HEK293T (cell line): Measurements from ENCODE around the gene CKS1B.
A peak's percentile ranks its signal among the peaks of the same experiment; 100 is the strongest.

ENCODE experiments used
- CTCF ChIA-PET: fragments of 350-600 bp; formaldehyde crosslinking; extraction: SDS; loops from one replicate; lab custom pipeline; 2021; ENCODE audit warnings: antibody characterized with exemption, inconsistent platforms; lab: Yijun Ruan, JAX
- POLR2A ChIA-PET: fragments of 350-600 bp; formaldehyde crosslinking; extraction: SDS; loops from one replicate; lab custom pipeline; 2020; ENCODE audit warnings: antibody characterized with exemption, inconsistent platforms; lab: Yijun Ruan, JAX
- DNase-seq: peaks from one replicate; pipeline ENCODE4 v3.0.0; 2012; ENCODE audit warnings: mixed read lengths; ENCODE audit errors: extremely low spot score
- ARNT ChIP-seq: fragments of 450-650 bp; IDR thresholded peaks from 2 replicates; pipeline ENCODE4 v1.6.1; 2017; ENCODE audit warnings: mild to moderate bottlenecking
- BHLHE40 ChIP-seq: fragments of 450-650 bp; IDR thresholded peaks from 2 replicates; pipeline ENCODE4 v1.6.1; 2016; ENCODE audit warnings: mild to moderate bottlenecking, moderate library complexity, borderline replicate concordance
- CTBP1 ChIP-seq: fragments of 450-650 bp; IDR thresholded peaks from 2 replicates; pipeline ENCODE4 v1.6.1; 2016; ENCODE audit warnings: borderline replicate concordance
- ELF4 ChIP-seq: fragments of 450-650 bp; IDR thresholded peaks from 2 replicates; pipeline ENCODE4 v1.6.1; 2017; ENCODE audit warnings: antibody characterized with exemption
- FOXA1 ChIP-seq: fragments of 450-650 bp; IDR thresholded peaks from 2 replicates; pipeline ENCODE4 v1.6.1; 2016; ENCODE audit warnings: mild to moderate bottlenecking
- FOXK2 ChIP-seq: fragments of 450-650 bp; IDR thresholded peaks from 2 replicates; pipeline ENCODE4 v1.6.1; 2016; ENCODE audit warnings: mild to moderate bottlenecking
- FOXM1 ChIP-seq: fragments of 450-650 bp; IDR thresholded peaks from 2 replicates; pipeline ENCODE4 v1.6.1; 2017; ENCODE audit warnings: mild to moderate bottlenecking, borderline replicate concordance
- HDGF ChIP-seq: fragments of 450-650 bp; IDR thresholded peaks from 2 replicates; pipeline ENCODE4 v1.6.1; 2017; ENCODE audit warnings: antibody characterized with exemption, borderline replicate concordance
- L3MBTL2 ChIP-seq: fragments of 450-650 bp; conservative IDR thresholded peaks from 2 replicates; pipeline ENCODE4 v1.6.1; 2016; ENCODE audit warnings: mild to moderate bottlenecking
- LEF1 ChIP-seq: fragments of 450-650 bp; IDR thresholded peaks from 2 replicates; pipeline ENCODE4 v1.6.1; 2017; ENCODE audit warnings: mild to moderate bottlenecking, borderline replicate concordance
- NFRKB ChIP-seq: fragments of 450-650 bp; IDR thresholded peaks from 2 replicates; pipeline ENCODE4 v1.6.1; 2016; ENCODE audit warnings: mild to moderate bottlenecking, moderate library complexity
- PKNOX1 ChIP-seq: fragments of 450-650 bp; IDR thresholded peaks from 2 replicates; pipeline ENCODE4 v1.6.1; 2016
- SP1 ChIP-seq: fragments of 450-650 bp; IDR thresholded peaks from 2 replicates; pipeline ENCODE4 v1.6.1; 2017
- SUZ12 ChIP-seq: fragments of 450-650 bp; IDR thresholded peaks from 2 replicates; pipeline ENCODE4 v1.6.1; 2016; ENCODE audit warnings: mild to moderate bottlenecking
- TARDBP ChIP-seq: fragments of 450-650 bp; IDR thresholded peaks from 2 replicates; pipeline ENCODE4 v1.6.1; 2016
- ZNF384 ChIP-seq: fragments of 450-650 bp; IDR thresholded peaks from 2 replicates; pipeline ENCODE4 v1.6.1; 2016

The CKS1B gene

DNA sequence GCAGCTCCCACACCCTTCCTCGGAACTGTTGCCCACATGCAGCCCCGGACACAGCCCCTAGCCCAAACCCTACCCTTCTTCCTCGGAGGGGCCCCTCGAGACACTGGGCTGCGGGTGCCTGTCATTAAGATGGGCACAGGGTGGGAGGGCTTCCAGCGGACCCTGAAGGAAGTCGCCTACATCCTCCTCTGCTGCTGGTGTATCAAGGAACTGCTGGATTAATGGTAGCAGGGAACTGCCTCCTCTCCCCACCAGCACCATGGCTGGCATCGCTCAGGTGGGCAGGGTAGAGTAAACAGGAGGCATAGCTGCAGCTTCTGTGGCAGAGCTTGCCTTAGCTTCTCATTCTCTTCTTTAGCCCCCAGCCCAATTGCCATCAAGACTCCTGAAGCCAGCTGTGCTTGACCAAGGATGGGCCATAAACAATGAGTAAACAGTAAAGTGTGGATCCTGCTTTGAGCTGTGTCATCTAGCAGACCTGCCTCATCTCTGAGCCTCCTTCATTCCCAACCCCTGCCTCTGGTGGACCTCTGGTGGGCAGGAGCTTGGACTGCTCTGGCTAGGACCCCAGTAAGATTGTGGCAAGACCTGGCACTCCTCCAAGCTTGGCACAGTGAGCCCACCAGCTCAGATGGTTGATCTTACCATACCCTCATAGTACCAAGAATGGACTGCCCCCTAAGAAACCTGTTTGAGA is 19.2 kb downstream of the CKS1B start, which contains the start of gene LENEP:
TSS of gene LENEP (plus strand) at position 15 of the 697 bp plus-strand sequence. CDS start at position 37, 22 bp downstream.
- ChIA-PET POLR2A (interaction anchor here (0.8 to 3.6 kb wide), 13 partner anchors 10 to 201 kb away, joined by 3 to 34 read pairs (median 4); partner anchors contain the start of genes ADAM15, CKS1B, EFNA4 and FLAD1), CTCF (interaction anchor here (1.5 to 7.8 kb wide), 5 partner anchors 10 to 68 kb away, joined by 3 to 45 read pairs (median 14); partner anchors contain the start of genes FLAD1 and PBXIP1)
- no peak for DNase-seq
- TF ChIP-seq L3MBTL2 (no peak), FOXK2 (no peak), PKNOX1 (no peak), LEF1 (no peak), SP1 (no peak), CTBP1 (no peak), ZNF384 (no peak), HDGF (no peak), FOXM1 (no peak)

DNA sequence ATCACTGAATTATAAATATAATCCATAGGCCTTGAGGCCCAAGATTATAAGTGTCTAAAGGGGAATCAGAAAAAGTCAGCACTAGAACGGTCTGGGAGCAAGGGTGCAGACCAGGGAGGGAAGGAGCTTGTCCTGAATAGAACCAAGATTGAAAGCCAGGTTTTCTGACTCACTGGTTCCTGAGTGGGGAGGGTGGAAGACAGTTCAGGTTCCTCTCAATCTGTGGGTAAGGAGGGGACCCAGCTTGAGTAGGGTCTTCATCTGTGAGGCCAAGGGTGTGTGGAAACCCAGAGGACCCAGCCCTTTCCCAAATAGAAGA is 19.7 kb downstream of the CKS1B start:
- TF ChIP-seq ELF4, result no peak
- TF ChIP-seq ARNT, result no peak
- no peak for TF ChIP-seq HDGF
- TF ChIP-seq PKNOX1, result no peak
- TF ChIP-seq FOXK2, result no peak
- ChIA-PET POLR2A (interaction anchor here (0.8 to 3.6 kb wide), 13 partner anchors 11 to 200 kb away, joined by 3 to 34 read pairs (median 4); partner anchors contain the start of genes ADAM15, CKS1B, EFNA4 and FLAD1), CTCF (interaction anchor here (1.5 to 7.8 kb wide), 6 partner anchors 11 to 67 kb away, joined by 3 to 45 read pairs (median 12); partner anchors contain the start of genes FLAD1 and PBXIP1)
- DNase-seq, result no peak

- no peak for DNase-seq
- ChIA-PET POLR2A (interaction anchor here (0.8 to 3.6 kb wide), 13 partner anchors 11 to 200 kb away, joined by 3 to 34 read pairs (median 4); partner anchors contain the start of genes ADAM15, CKS1B, EFNA4 and FLAD1), CTCF (interaction anchor here (0.6 to 7.8 kb wide), 6 partner anchors 11 to 664 kb away, joined by 3 to 45 read pairs (median 11); partner anchors contain the start of genes FLAD1 and PBXIP1)
- TF ChIP-seq L3MBTL2 (no peak), SUZ12 (no peak), TARDBP (no peak)
These were observed 20.1 kb downstream of the CKS1B start for GRCh38 chr1:154994591-154994990.

DNA sequence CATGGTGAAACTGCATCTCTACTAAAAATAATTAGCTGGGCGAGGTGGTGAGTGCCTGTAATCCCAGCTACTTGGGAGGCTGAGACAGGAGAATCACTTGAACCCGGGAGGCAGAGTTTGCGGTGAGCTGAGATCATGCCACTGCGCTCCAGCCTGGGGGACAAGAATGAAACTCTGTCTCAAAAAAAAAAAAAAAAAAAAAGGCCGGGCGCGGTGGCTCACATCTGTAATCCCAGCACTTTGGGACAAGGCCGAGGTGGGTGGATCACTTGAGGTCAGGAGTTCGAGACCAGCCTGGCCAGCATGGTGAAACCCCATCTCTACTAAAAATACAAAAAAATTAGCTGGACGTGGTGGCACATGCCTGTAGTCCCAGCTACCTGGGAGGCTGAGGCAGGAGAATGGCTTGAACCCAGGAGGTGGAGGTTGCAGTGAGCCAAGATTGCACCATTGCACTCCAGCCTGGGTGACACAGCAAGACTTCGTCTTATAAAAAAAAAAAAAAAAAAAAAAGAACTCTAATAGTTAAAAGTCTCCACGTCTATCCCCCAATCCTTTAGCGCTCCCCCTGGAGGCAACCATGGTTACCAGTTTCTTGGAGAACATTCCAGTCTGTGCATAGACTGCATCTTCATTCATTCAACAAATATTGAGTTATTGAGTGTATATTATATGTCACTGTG is 21.0 kb downstream of the CKS1B start:
- ChIA-PET POLR2A (interaction anchor here (1.3 to 3.6 kb wide), 5 partner anchors 12 to 34 kb away, joined by 4 to 34 read pairs (median 10); partner anchors contain the start of genes CKS1B, FLAD1 and PYGO2), CTCF (interaction anchor here (0.6 to 7.8 kb wide), 12 partner anchors 12 to 559 kb away, joined by 3 to 45 read pairs (median 6); partner anchors contain the start of genes FLAD1 and PBXIP1)
- peak; percentile 98 for TF ChIP-seq ZNF384
- peak; percentile 54 for DNase-seq

- CTCF ChIA-PET, result interaction anchor here (0.7 to 7.8 kb wide), 8 partner anchors 14 to 64 kb away, joined by 3 to 45 read pairs (median 5); partner anchors contain the start of gene FLAD1
- POLR2A ChIA-PET, result interaction anchor here (1.0 to 2.2 kb wide), 4 partner anchors 14 to 36 kb away, joined by 4 to 10 read pairs (median 6); partner anchors contain the start of genes CKS1B, FLAD1 and PYGO2
- no peak for DNase-seq
- TF ChIP-seq ELF4 (no peak), FOXA1 (no peak), SUZ12 (no peak), CTBP1 (no peak), HDGF (no peak), ZNF384 (no peak), L3MBTL2 (no peak), NFRKB (no peak), TARDBP (no peak), FOXM1 (no peak), SP1 (no peak), LEF1 (no peak), PKNOX1 (no peak), FOXK2 (no peak), BHLHE40 (no peak), ARNT (no peak)
These were observed 22.7 kb downstream of the CKS1B start for GRCh38 chr1:154996966-154997701.
